GM23338 (cell line): ENCODE data around the gene CCL7. TPM values are rescaled to one million over a fixed set of nuclear protein-coding genes. Genes with fewer than 3 reads are reported as not detected.

Experiments
- ATAC-seq: fragments of 200-7000 bp; cut with Tn5 transposase; 3 replicates; pipeline ENCODE4 v1.9.1; 2020
- DNase-seq: peaks from one replicate; pipeline ENCODE4 v3.0.0-alpha.2; 2015; ENCODE audit warnings: low spot score
- H2AFZ ChIP-seq: fragments of 200-600 bp; sonication (generic); 2 replicates; pipeline ENCODE4 v1.8.0; 2016; ENCODE audit warnings: antibody characterized with exemption, mild to moderate bottlenecking, moderate library complexity
- H3F3A ChIP-seq: fragments of 200-600 bp; sonication (generic); replicated peaks from 2 replicates; pipeline ENCODE4 v1.8.0; 2017; ENCODE audit warnings: antibody characterized with exemption, mixed run types, low read depth
- H3K27ac ChIP-seq: fragments of 200-600 bp; sonication (generic); 2 replicates; pipeline ENCODE4 v1.6.1; 2016; ENCODE audit warnings: low read depth
- H3K27me3 ChIP-seq: fragments of 200-600 bp; sonication (generic); 2 replicates; pipeline ENCODE4 v1.8.0; 2016; ENCODE audit warnings: mild to moderate bottlenecking, mixed run types, moderate library complexity; ENCODE audit not compliant: insufficient read depth
- H3K36me3 ChIP-seq: fragments of 200-600 bp; sonication (generic); 2 replicates; pipeline ENCODE4 v1.8.0; 2016; ENCODE audit warnings: mild to moderate bottlenecking; ENCODE audit not compliant: insufficient read depth
- H3K4me1 ChIP-seq: fragments of 200-600 bp; sonication (generic); 2 replicates; pipeline ENCODE4 v1.8.0; 2016; ENCODE audit warnings: mild to moderate bottlenecking, moderate library complexity; ENCODE audit not compliant: insufficient read depth
- H3K4me2 ChIP-seq: fragments of 200-600 bp; sonication (generic); 2 replicates; pipeline ENCODE4 v1.7.1; 2017; ENCODE audit warnings: mixed run types
- H3K4me3 ChIP-seq: fragments of 200-600 bp; sonication (generic); 2 replicates; pipeline ENCODE4 v1.6.1; 2016; ENCODE audit warnings: mixed run types
- H3K79me2 ChIP-seq: fragments of 200-600 bp; sonication (generic); replicated peaks from 2 replicates; pipeline ENCODE4 v1.8.0; 2017; ENCODE audit warnings: mild to moderate bottlenecking; ENCODE audit not compliant: insufficient read depth
- H3K9me2 ChIP-seq: fragments of 200-600 bp; sonication (generic); 2 replicates; pipeline ENCODE4 v1.8.0; 2017; ENCODE audit not compliant: insufficient read depth
- H4K20me1 ChIP-seq: fragments of 200-600 bp; sonication (generic); replicated peaks from 2 replicates; pipeline ENCODE4 v1.8.0; 2017; ENCODE audit warnings: mild to moderate bottlenecking; ENCODE audit not compliant: insufficient read depth
- H3K27ac Mint-ChIP-seq: 2 replicates; pipeline ENCODE4 v1.8.0; 2020; ENCODE audit warnings: inconsistent platforms, mild to moderate bottlenecking, moderate library complexity, mixed read lengths
- H3K27me3 Mint-ChIP-seq: 3 replicates; pipeline ENCODE4 v1.8.0; 2022; ENCODE audit warnings: low read depth, mild to moderate bottlenecking, moderate library complexity, mixed read lengths, inconsistent platforms; ENCODE audit not compliant: insufficient read depth, poor library complexity
- H3K36me3 Mint-ChIP-seq: 3 replicates; pipeline ENCODE4 v1.8.0; 2021; ENCODE audit warnings: low read depth, mild to moderate bottlenecking, inconsistent platforms, moderate library complexity, mixed read lengths
- H3K4me1 Mint-ChIP-seq: 3 replicates; pipeline ENCODE4 v1.8.0; 2020; ENCODE audit warnings: mild to moderate bottlenecking, inconsistent platforms, mixed read lengths
- H3K4me3 Mint-ChIP-seq: 3 replicates; pipeline ENCODE4 v1.8.0; 2021; ENCODE audit warnings: moderate library complexity, mild to moderate bottlenecking, inconsistent platforms, mixed read lengths
- H3K9me3 Mint-ChIP-seq: 3 replicates; pipeline ENCODE4 v1.8.0; 2020; ENCODE audit warnings: moderate library complexity, mild to moderate bottlenecking, inconsistent platforms, mixed read lengths
- EZH2 ChIP-seq: fragments of 200-600 bp; sonication (generic); IDR thresholded peaks from one replicate; pipeline ENCODE4 v1.8.0; 2017; ENCODE audit warnings: antibody characterized with exemption, mild to moderate bottlenecking, low read depth; ENCODE audit not compliant: unreplicated experiment
- NANOG ChIP-seq: IDR thresholded peaks from 2 replicates; pipeline ENCODE4 v1.6.1; 2016; ENCODE audit warnings: antibody characterized with exemption, borderline replicate concordance
- POLR2AphosphoS5 ChIP-seq: IDR thresholded peaks from 2 replicates; pipeline ENCODE4 v1.6.1; 2016; ENCODE audit warnings: antibody characterized with exemption, low read depth
- REST ChIP-seq: IDR thresholded peaks from one replicate; pipeline ENCODE4 v1.6.1; 2018; ENCODE audit warnings: antibody characterized with exemption; ENCODE audit not compliant: unreplicated experiment
- ZNF114 ChIP-seq: fragments of 250-450 bp; sonication (Bioruptor Pico); IDR thresholded peaks from 2 replicates; pipeline ENCODE4 v1.5.0; 2020; ENCODE audit warnings: mild to moderate bottlenecking, moderate library complexity
- polyA plus RNA-seq: library from polyadenylated mRNA; unstranded; fragments of >200 nt; fragmentation: Nextera tagmentation; extraction: Ambion mirVana; gene quantifications from 2 replicates; pipeline ENCODE4 v1.2.1, GENCODE V29; 2016
- total RNA-seq: library from RNA; depleted of rRNA; stranded (reverse); fragments of >200 nt; shearing (Covaris generic); gene quantifications from 2 replicates; pipeline ENCODE4 v1.2.3, GENCODE V29; 2014
- TF ChIP-seq, protein P1 (sequence below): IDR thresholded peaks from 2 replicates; pipeline ENCODE4 v1.6.1; 2016; ENCODE audit warnings: antibody characterized with exemption
- TF ChIP-seq, protein P2 (sequence below): fragments of 250-450 bp; sonication (Bioruptor Pico); IDR thresholded peaks from 2 replicates; pipeline ENCODE4 v1.5.0; 2020; ENCODE audit warnings: mild to moderate bottlenecking, moderate library complexity

The CCL7 gene
- total and polyA plus RNA-seq, 2 experiments from 2014 or later: not detected

DNA sequence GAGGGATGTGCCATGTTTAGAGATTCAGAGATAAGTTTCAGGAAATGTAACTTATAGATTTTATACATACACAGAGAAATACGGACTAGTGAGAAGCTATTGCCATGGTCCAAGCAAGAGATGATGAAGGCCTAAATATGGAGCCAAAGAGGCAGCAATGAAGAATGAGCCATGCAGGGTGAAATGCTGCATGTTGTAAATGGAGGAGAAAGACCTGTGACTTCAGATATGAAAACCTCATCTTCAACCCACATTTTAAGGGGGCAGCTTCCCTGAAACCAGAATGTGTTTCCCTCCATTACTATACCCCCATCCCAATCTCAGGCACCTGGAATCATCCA, 12.1 kb upstream of the CCL7 start:
- H3K4me1 ChIP-seq: peaks cover 25% of the 10 kb centered on the region
- H3K4me3 ChIP-seq: no peak overlapping the region
- no peaks in the 10 kb centered on the region; the same call in 1 of the 2 replicates for H3K36me3 ChIP-seq
- Mint-ChIP-seq H3K27me3 (peaks cover 6% of the 10 kb centered on the region), H3K27ac (no peak overlapping the region), H3K36me3 (no peaks in the 10 kb centered on the region; the same call in 2 of the 3 replicates), H3K4me1 (peaks cover 24% of the 10 kb centered on the region), H3K9me3 (no peaks in the 10 kb centered on the region), H3K4me3 (no peak overlapping the region)
- no peak for DNase-seq
- no peaks in the 10 kb centered on the region for H4K20me1 ChIP-seq
- H3K27ac ChIP-seq: no peak overlapping the region
- TF ChIP-seq, protein P1, sequence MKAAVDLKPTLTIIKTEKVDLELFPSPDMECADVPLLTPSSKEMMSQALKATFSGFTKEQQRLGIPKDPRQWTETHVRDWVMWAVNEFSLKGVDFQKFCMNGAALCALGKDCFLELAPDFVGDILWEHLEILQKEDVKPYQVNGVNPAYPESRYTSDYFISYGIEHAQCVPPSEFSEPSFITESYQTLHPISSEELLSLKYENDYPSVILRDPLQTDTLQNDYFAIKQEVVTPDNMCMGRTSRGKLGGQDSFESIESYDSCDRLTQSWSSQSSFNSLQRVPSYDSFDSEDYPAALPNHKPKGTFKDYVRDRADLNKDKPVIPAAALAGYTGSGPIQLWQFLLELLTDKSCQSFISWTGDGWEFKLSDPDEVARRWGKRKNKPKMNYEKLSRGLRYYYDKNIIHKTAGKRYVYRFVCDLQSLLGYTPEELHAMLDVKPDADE: no peak
- no peak for TF ChIP-seq POLR2AphosphoS5
- no peak for TF ChIP-seq NANOG
- TF ChIP-seq EZH2: no peak
- no peak for TF ChIP-seq REST
- no peak for TF ChIP-seq ZNF114
- TF ChIP-seq, protein P2, sequence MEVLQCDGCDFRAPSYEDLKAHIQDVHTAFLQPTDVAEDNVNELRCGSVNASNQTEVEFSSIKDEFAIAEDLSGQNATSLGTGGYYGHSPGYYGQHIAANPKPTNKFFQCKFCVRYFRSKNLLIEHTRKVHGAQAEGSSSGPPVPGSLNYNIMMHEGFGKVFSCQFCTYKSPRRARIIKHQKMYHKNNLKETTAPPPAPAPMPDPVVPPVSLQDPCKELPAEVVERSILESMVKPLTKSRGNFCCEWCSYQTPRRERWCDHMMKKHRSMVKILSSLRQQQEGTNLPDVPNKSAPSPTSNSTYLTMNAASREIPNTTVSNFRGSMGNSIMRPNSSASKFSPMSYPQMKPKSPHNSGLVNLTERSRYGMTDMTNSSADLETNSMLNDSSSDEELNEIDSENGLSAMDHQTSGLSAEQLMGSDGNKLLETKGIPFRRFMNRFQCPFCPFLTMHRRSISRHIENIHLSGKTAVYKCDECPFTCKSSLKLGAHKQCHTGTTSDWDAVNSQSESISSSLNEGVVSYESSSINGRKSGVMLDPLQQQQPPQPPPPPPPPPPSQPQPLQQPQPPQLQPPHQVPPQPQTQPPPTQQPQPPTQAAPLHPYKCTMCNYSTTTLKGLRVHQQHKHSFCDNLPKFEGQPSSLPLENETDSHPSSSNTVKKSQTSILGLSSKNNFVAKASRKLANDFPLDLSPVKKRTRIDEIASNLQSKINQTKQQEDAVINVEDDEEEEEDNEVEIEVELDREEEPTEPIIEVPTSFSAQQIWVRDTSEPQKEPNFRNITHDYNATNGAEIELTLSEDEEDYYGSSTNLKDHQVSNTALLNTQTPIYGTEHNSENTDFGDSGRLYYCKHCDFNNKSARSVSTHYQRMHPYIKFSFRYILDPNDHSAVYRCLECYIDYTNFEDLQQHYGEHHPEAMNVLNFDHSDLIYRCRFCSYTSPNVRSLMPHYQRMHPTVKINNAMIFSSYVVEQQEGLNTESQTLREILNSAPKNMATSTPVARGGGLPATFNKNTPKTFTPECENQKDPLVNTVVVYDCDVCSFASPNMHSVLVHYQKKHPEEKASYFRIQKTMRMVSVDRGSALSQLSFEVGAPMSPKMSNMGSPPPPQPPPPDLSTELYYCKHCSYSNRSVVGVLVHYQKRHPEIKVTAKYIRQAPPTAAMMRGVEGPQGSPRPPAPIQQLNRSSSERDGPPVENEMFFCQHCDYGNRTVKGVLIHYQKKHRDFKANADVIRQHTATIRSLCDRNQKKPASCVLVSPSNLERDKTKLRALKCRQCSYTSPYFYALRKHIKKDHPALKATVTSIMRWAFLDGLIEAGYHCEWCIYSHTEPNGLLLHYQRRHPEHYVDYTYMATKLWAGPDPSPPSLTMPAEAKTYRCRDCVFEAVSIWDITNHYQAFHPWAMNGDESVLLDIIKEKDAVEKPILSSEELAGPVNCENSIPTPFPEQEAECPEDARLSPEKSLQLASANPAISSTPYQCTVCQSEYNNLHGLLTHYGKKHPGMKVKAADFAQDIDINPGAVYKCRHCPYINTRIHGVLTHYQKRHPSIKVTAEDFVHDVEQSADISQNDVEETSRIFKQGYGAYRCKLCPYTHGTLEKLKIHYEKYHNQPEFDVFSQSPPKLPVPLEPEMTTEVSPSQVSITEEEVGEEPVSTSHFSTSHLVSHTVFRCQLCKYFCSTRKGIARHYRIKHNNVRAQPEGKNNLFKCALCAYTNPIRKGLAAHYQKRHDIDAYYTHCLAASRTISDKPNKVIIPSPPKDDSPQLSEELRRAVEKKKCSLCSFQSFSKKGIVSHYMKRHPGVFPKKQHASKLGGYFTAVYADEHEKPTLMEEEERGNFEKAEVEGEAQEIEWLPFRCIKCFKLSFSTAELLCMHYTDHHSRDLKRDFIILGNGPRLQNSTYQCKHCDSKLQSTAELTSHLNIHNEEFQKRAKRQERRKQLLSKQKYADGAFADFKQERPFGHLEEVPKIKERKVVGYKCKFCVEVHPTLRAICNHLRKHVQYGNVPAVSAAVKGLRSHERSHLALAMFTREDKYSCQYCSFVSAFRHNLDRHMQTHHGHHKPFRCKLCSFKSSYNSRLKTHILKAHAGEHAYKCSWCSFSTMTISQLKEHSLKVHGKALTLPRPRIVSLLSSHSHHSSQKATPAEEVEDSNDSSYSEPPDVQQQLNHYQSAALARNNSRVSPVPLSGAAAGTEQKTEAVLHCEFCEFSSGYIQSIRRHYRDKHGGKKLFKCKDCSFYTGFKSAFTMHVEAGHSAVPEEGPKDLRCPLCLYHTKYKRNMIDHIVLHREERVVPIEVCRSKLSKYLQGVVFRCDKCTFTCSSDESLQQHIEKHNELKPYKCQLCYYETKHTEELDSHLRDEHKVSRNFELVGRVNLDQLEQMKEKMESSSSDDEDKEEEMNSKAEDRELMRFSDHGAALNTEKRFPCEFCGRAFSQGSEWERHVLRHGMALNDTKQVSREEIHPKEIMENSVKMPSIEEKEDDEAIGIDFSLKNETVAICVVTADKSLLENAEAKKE: no peak
- no peak overlapping the region for H2AFZ ChIP-seq
- peaks cover 5% of the 10 kb centered on the region for H3F3A ChIP-seq
- H3K4me2 ChIP-seq: no peak overlapping the region
- peaks cover 8% of the 10 kb centered on the region; the same call in 1 of the 2 replicates for H3K9me2 ChIP-seq
- no peak for ATAC-seq
- peaks cover under 1% of the 10 kb centered on the region; the same call in 1 of the 2 replicates for H3K27me3 ChIP-seq
- no peaks in the 10 kb centered on the region for H3K79me2 ChIP-seq
